HG02943 (cell line): Measurements from ENCODE around the gene RXFP1.
A peak's percentile ranks its signal among the peaks of the same experiment; 100 is the strongest.

Experiments
- ATAC-seq: cut with Tn5 transposase; IDR thresholded peaks from one replicate; pipeline ENCODE4 v1.9.1; 2021; ENCODE audit warnings: mild to moderate bottlenecking, low read depth, moderate library complexity; ENCODE audit not compliant: unreplicated experiment

Gene RXFP1

GRCh38 chr4:158667651-158668198 is 146.0 kb downstream of the RXFP1 start:
- no peak for ATAC-seq

- no peak for ATAC-seq
Measured at GRCh38 chr4:158669310-158669709, 147.6 kb downstream of the RXFP1 start.

- peak; percentile 24 for ATAC-seq
Measured at GRCh38 chr4:158670975-158671664, 149.4 kb downstream of the RXFP1 start.

- ATAC-seq: no peak
Measured at GRCh38 chr4:158671665-158671914, 149.9 kb downstream of the RXFP1 start, which contains the start of gene C4orf46. TSS of gene C4orf46 (minus strand) at chr4:158671887. CDS start at chr4:158671801, 86 bp downstream.

- ATAC-seq: peak; percentile 88
Measured at GRCh38 chr4:158671915-158672806, 150.5 kb downstream of the RXFP1 start, which contains the start of gene ETFDH. TSS of gene ETFDH (plus strand) at chr4:158672296. CDS start at chr4:158672457, 161 bp downstream.

- ATAC-seq: no peak
Measured at GRCh38 chr4:158673633-158674032, 152.0 kb downstream of the RXFP1 start.

GRCh38 chr4:158676076-158676475 is 154.4 kb downstream of the RXFP1 start:
- no peak for ATAC-seq

- no peak for ATAC-seq
Measured at GRCh38 chr4:158678767-158679166, 157.1 kb downstream of the RXFP1 start.

- no peak for ATAC-seq
Measured at GRCh38 chr4:158681629-158682028, 159.9 kb downstream of the RXFP1 start.

GRCh38 chr4:158682066-158682465 is 160.4 kb downstream of the RXFP1 start:
- ATAC-seq: no peak

GRCh38 chr4:158688813-158689212 is 167.1 kb downstream of the RXFP1 start:
- ATAC-seq: no peak
